OCI-LY1 (cell line): ENCODE measurements around the gene HIC1.

Source experiments
- CTCF ChIP-seq: fragments of 200-600 bp; sonication (generic), shearing (Covaris generic); IDR thresholded peaks from 2 replicates; pipeline ENCODE4 v1.5.1; 2017; ENCODE audit warnings: mild to moderate bottlenecking, antibody characterized with exemption, low read length, moderate library complexity, mixed read lengths
- EZH2 ChIP-seq: fragments of 200-600 bp; sonication (generic), shearing (Covaris generic); IDR thresholded peaks from 2 replicates; pipeline ENCODE4 v1.8.0; 2017; ENCODE audit warnings: borderline replicate concordance, mixed run types, mild to moderate bottlenecking, antibody characterized with exemption, low read length, moderate library complexity, mixed read lengths

GRCh38 chr17:2015314-2015713 is 39.6 kb upstream of the HIC1 start:
- TF ChIP-seq CTCF (no peak), EZH2 (no peak)
